Breast epithelium (tissue), 4 donors: ENCODE results near the gene TBC1D23. TPM values are rescaled to one million over a fixed set of nuclear protein-coding genes. Genes with fewer than 3 reads are reported as not detected.

Source experiments
- DNase-seq, 2 donors: peaks; one replicate each; pipeline ENCODE4 v3.0.0-alpha.2; 2019; ENCODE audit warnings: low spot score in 2 of 2
- H3K27ac ChIP-seq, 2 donors: fragments of 200-600 bp; sonication (generic) in 1 of 2; one replicate each; pipeline ENCODE4 v1.5.1; 2016 to 2019; ENCODE audit warnings: mild to moderate bottlenecking in 1 of 2
- H3K27me3 ChIP-seq, 2 donors: fragments of 200-600 bp; sonication (generic) in 1 of 2; one replicate each; pipeline versions ENCODE4 v1.5.1 to v1.6.0; 2017 to 2019; ENCODE audit warnings: control low read depth in 1 of 2, mild to moderate bottlenecking in 1 of 2
- H3K36me3 ChIP-seq: fragments of 200-600 bp; one replicate; pipeline ENCODE4 v1.5.1; 2019
- H3K4me1 ChIP-seq, 2 donors: fragments of 200-600 bp; sonication (generic); one replicate each; pipeline ENCODE4 v1.5.1; 2016 to 2019; ENCODE audit warnings: control low read depth in 1 of 2
- H3K4me3 ChIP-seq, 3 donors: fragments of 200-600 bp; sonication (generic); 1 replicate in 2 of 3; 2 replicates in 1 of 3; pipeline ENCODE4 v1.5.1; 2016 to 2019; ENCODE audit warnings: mild to moderate bottlenecking in 3 of 3, moderate library complexity in 2 of 3
- H3K9me3 ChIP-seq, 2 donors: fragments of 200-600 bp; sonication (generic) in 1 of 2; one replicate each; pipeline ENCODE4 v1.5.1; 2016 to 2019; ENCODE audit warnings: control low read depth in 1 of 2
- CTCF ChIP-seq, 3 donors: fragments of 450-650 bp; IDR thresholded peaks; one replicate each; pipeline ENCODE4 v1.5.1; 2016 to 2017; ENCODE audit warnings: antibody characterized with exemption in 3 of 3, mild to moderate bottlenecking in 3 of 3, moderate library complexity in 3 of 3
- POLR2A ChIP-seq: fragments of 450-650 bp; IDR thresholded peaks from one replicate; pipeline ENCODE4 v1.6.1; 2016; ENCODE audit warnings: antibody characterized with exemption, mild to moderate bottlenecking, moderate library complexity
- POLR2AphosphoS5 ChIP-seq, 3 donors: sonication (generic); formaldehyde crosslinking; IDR thresholded peaks; one replicate each; pipeline ENCODE4 v1.6.1; 2017; ENCODE audit warnings: antibody characterized with exemption in 3 of 3
- intact Hi-C: fragments of 100-400 bp; cut with DNase I; formaldehyde crosslinking; loops from one replicate; pipeline ENCODE4 v1.15.1; 2023; ENCODE audit warnings: low total_unique reads
- total RNA-seq, 3 donors: library from RNA; depleted of rRNA; stranded (reverse); fragments of >200 nt; gene quantifications; one replicate each; pipeline ENCODE4 v1.1.0, GENCODE V29; 2016

The TBC1D23 gene
- 10 to 100 TPM; 32.8 to 48.2 (median 42.9) TPM for total RNA-seq

- H3K4me1 ChIP-seq, result peaks cover 0 to 11% of the 10 kb centered on the region in 2 donors
- H3K36me3 ChIP-seq, result no peaks in the 10 kb centered on the region
- no peaks in the 10 kb centered on the region for H3K27me3 ChIP-seq
- intact Hi-C loops, result no loop called here
- DNase-seq, result peak; percentile 98 to 99
- no peaks in the 10 kb centered on the region for H3K9me3 ChIP-seq
- peak within 1 kb of the TSS; percentile 89 to 99 (median 98) for H3K4me3 ChIP-seq
- peak within 1 kb of the TSS; percentile 99 to 100 for H3K27ac ChIP-seq
- TF ChIP-seq POLR2A, result peak; percentile 95
- peak in 1 of 3 donors; percentile 17 for TF ChIP-seq CTCF (IDR thresholded peaks at IDR 0.05)
- TF ChIP-seq POLR2AphosphoS5 (IDR thresholded peaks at IDR 0.05), result peak; percentile 93 to 100 (median 98)
Observed at GRCh38 chr3:100260685-100261484, at the start of gene TBC1D23. Gene TBC1D23 (plus strand): TSS chr3:100260992. CDS start chr3:100261019, 27 bp downstream.

GRCh38 chr3:100213891-100214573 is 46.8 kb upstream of the TBC1D23 start:
- TF ChIP-seq CTCF (IDR thresholded peaks at IDR 0.05), result no peak
- Histone ChIP-seq H3K27me3 (no peaks in the 10 kb centered on the region), H3K36me3 (no peaks in the 10 kb centered on the region), H3K9me3 (no peaks in the 10 kb centered on the region), H3K27ac (no peak overlapping the region), H3K4me1 (no peaks in the 10 kb centered on the region), H3K4me3 (no peak overlapping the region)
- no peak for DNase-seq
- intact Hi-C loops, result no loop called here

- Histone ChIP-seq H3K4me1 (no peaks in the 10 kb centered on the region), H3K4me3 (no peak overlapping the region), H3K9me3 (peaks cover 0 to 1% of the 10 kb centered on the region in 2 donors), H3K27ac (no peak overlapping the region), H3K27me3 (no peaks in the 10 kb centered on the region), H3K36me3 (no peaks in the 10 kb centered on the region)
- no peak for TF ChIP-seq CTCF (IDR thresholded peaks at IDR 0.05)
- TF ChIP-seq POLR2AphosphoS5 (IDR thresholded peaks at IDR 0.05), result no peak
- no peak for DNase-seq
- intact Hi-C loops, result no loop called here
Observed at GRCh38 chr3:100214574-100214964, 46.2 kb upstream of the TBC1D23 start.

- DNase-seq, result no peak
- Histone ChIP-seq H3K4me1 (no peaks in the 10 kb centered on the region), H3K4me3 (no peak overlapping the region), H3K27me3 (no peaks in the 10 kb centered on the region), H3K27ac (no peak overlapping the region), H3K36me3 (no peaks in the 10 kb centered on the region), H3K9me3 (peaks cover 0 to 8% of the 10 kb centered on the region in 2 donors)
- TF ChIP-seq CTCF (IDR thresholded peaks at IDR 0.05) (no peak), POLR2A (no peak), POLR2AphosphoS5 (IDR thresholded peaks at IDR 0.05) (no peak)
- intact Hi-C loops, result no loop called here
Observed at GRCh38 chr3:100216713-100217112, 44.1 kb upstream of the TBC1D23 start.

- TF ChIP-seq POLR2AphosphoS5 (IDR thresholded peaks at IDR 0.05) (no peak), CTCF (IDR thresholded peaks at IDR 0.05) (no peak), POLR2A (no peak)
- H3K4me1 ChIP-seq, result no peaks in the 10 kb centered on the region
- no peaks in the 10 kb centered on the region for H3K36me3 ChIP-seq
- peaks cover 0 to 8% of the 10 kb centered on the region in 2 donors for H3K9me3 ChIP-seq
- H3K27me3 ChIP-seq, result no peaks in the 10 kb centered on the region
- no peak for DNase-seq
- no peak overlapping the region for H3K4me3 ChIP-seq
- H3K27ac ChIP-seq, result no peak overlapping the region
- intact Hi-C loops, result no loop called here
Observed at GRCh38 chr3:100221159-100221558, 39.6 kb upstream of the TBC1D23 start.
